GM21529 (cell line): ENCODE measurements around the gene TOP1.

Experiments used
- ATAC-seq: cut with Tn5 transposase; IDR thresholded peaks from one replicate; pipeline ENCODE4 v1.9.1; 2021; ENCODE audit not compliant: unreplicated experiment

TOP1 gene

GRCh38 chr20:41167118-41167470 is 138.5 kb downstream of the TOP1 start:
- no peak for ATAC-seq

- no peak for ATAC-seq
Observed at GRCh38 chr20:41167481-41168253, 139.0 kb downstream of the TOP1 start.

- ATAC-seq = no peak
Observed at GRCh38 chr20:41168281-41169161, 139.9 kb downstream of the TOP1 start.

- ATAC-seq = no peak
Observed at GRCh38 chr20:41169162-41169690, 140.6 kb downstream of the TOP1 start.

- no peak for ATAC-seq
Observed at GRCh38 chr20:41169791-41170351, 141.2 kb downstream of the TOP1 start.

GRCh38 chr20:41170386-41171105 is 141.9 kb downstream of the TOP1 start:
- no peak for ATAC-seq

- ATAC-seq = no peak
Observed at GRCh38 chr20:41171736-41172295, 143.2 kb downstream of the TOP1 start.

GRCh38 chr20:41172296-41173140 is 143.9 kb downstream of the TOP1 start:
- no peak for ATAC-seq

GRCh38 chr20:41173161-41173721 is 144.6 kb downstream of the TOP1 start:
- ATAC-seq = no peak

- no peak for ATAC-seq
Observed at GRCh38 chr20:41173791-41174341, 145.2 kb downstream of the TOP1 start.
